ENCODE data around the gene AGBL5. TPM values are rescaled to one million over a fixed set of nuclear protein-coding genes. Genes with fewer than 3 reads are reported as not detected.

The AGBL5 gene
- total and polyA plus RNA-seq, 9 of the 15 experiments (the other 6 are each of a cell fraction or from before 2014, with no cell fraction given) = 3.3 to 52.7 (median 26.2) TPM

- no peak for TF ChIP-seq ZNF407 (IDR thresholded peaks at IDR 0.05; ENCODE audit: low read depth)
- no peak for TF ChIP-seq AFF1 (IDR thresholded peaks at IDR 0.05; ENCODE audit: low read depth in 1 of 2, partially characterized antibody in 2 of 2)
- no peak for TF ChIP-seq RBFOX2 (IDR thresholded peaks at IDR 0.05; ENCODE audit: low read depth, low read length)
Observed at GRCh38 chr2:27080140-27080469, 28.6 kb downstream of the AGBL5 start (continued).
